Stimulated activated CD4-positive, alpha-beta T cell treated with anti-CD3 and anti-CD28 coated beads, Interleukin-4, amount 100 ng/mL, for 1 hour (primary cell): ENCODE measurements around the gene OR51I1.

ENCODE experiments used
- DNase-seq: peaks from one replicate; pipeline ENCODE4 v3.0.0-alpha.2; 2020

OR51I1 gene, protein sequence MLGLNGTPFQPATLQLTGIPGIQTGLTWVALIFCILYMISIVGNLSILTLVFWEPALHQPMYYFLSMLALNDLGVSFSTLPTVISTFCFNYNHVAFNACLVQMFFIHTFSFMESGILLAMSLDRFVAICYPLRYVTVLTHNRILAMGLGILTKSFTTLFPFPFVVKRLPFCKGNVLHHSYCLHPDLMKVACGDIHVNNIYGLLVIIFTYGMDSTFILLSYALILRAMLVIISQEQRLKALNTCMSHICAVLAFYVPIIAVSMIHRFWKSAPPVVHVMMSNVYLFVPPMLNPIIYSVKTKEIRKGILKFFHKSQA

DNA sequence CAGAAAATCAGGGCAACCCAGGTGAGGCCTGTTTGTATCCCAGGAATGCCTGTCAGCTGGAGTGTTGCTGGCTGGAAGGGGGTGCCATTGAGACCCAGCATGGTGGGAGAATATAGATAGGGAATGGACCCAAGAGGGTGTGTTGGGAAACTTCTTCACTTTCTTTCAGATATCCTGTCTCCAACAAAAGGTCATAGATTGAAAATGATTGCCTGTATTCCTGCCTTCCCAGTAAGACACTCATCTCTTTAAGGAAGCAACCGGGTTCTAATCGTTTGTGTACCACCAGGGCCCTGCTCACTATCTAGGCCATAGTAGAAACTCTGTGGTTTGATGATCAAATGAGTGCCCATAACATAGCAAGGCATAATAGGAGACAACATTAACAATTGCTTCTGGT, at the start of gene OR51I1:
Gene OR51I1, minus strand, starts transcription at position 101 of the 400 bp plus-strand sequence. Its CDS starts 0 bp downstream, at position 101.
- no peak for DNase-seq

DNA sequence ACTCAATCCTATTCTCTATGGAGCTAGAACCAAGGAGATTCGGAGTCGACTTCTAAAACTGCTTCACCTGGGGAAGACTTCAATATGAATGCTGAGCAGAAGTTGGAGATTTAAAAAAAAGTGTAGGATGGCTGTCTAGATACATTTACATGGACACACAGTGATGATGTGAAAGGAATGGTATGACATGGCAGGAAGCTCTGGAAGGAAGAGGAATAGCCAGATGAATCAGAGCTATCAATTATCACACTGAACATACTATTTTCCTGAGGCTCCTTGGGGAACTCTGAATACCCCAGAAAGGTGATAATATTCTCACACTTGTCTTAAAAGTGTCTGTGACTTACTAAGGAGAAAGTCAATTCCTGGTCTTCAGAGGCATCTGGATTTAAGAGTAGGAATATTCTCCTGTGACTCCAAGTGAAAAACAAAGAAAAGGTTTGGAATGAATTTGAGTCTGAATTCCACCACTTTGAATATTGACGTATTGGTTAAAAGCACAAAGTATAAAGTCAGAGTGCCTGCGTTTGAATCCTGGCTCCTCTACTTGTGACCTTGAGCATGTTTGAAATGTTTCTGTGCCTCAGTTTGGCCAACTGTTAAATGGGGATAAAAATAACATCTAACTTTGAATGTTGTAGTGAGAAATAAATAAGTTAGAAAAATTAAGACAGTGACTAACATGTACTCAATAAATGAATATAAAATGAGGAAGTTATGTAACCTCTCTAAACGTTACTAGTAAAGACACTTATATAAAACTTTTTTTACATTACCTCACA, 48.5 kb upstream of the OR51I1 start:
- DNase-seq, result no peak

DNA sequence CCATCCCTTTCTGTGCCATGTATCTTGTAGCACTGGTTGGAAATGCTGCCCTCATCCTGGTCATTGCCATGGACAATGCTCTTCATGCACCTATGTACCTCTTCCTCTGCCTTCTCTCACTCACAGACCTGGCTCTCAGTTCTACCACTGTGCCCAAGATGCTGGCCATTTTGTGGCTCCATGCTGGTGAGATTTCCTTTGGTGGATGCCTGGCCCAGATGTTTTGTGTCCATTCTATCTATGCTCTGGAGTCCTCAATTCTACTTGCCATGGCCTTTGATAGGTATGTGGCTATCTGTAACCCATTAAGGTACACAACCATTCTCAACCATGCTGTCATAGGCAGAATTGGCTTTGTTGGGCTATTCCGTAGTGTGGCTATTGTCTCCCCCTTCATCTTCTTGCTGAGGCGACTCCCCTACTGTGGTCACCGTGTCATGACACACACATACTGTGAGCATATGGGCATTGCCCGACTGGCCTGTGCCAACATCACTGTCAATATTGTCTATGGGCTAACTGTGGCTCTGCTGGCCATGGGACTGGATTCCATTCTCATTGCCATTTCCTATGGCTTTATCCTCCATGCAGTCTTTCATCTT, 47.6 kb upstream of the OR51I1 start:
- no peak for DNase-seq

DNA sequence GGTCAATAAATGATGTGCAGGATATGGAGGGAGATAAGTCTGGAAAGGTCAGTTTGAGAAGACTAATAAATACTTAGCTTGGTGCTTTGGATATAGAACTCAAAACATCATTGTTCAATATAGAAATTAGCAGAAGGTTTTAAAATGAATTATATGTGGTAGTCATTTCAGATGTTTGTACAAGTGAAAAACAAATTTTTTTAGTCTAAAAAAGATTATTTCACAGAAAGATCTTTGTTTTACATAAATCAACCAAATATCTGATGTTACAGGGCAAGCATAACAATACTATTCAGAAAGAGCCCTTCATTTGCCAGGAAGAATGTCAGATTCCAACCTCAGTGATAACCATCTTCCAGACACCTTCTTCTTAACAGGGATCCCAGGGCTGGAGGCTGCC, 47.1 kb upstream of the OR51I1 start, which contains the start of gene OR52D1:
Gene OR52D1, plus strand, starts transcription at position 301 of the 400 bp plus-strand sequence. Its CDS starts 22 bp downstream, at position 323.
- no peak for DNase-seq

DNA sequence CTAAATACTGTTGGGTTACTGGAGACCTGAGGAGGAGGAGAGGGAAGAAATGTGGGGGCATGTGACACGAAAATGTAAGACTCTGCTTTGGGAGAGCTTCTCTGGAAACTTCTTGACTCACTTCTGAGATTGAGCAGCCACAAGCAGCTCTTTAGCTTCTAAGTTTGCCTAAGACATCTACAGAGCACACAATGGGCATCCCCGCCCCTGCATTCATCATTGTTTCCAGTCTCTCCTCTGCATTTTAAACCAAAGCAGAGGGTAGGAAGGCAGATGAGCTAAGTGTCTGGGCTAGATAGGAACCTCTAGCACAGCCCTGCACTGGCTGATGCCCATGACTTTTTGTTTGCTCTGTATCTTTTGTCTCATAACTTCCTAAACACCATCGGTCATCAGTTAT, 45.1 kb upstream of the OR51I1 start:
- DNase-seq, result no peak

DNA sequence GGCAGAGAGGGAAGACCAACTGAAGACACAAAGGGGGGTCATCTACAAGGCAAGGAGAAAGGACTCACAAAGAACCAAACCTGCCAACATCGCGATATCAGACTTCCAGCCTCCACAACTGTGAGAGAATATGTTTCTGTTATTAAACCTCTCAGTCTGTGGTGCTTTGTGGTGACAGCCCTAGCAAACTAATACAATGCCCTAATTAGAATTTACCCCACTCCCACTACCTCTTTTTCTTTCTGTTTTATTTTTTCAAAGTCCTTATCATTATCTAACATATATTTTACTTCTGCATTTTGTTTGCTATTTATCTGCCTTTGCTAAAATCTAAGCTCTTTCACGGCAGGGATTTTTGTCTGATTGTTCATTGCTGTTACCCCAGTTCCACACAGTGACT, 44.7 kb upstream of the OR51I1 start:
- no peak for DNase-seq

DNA sequence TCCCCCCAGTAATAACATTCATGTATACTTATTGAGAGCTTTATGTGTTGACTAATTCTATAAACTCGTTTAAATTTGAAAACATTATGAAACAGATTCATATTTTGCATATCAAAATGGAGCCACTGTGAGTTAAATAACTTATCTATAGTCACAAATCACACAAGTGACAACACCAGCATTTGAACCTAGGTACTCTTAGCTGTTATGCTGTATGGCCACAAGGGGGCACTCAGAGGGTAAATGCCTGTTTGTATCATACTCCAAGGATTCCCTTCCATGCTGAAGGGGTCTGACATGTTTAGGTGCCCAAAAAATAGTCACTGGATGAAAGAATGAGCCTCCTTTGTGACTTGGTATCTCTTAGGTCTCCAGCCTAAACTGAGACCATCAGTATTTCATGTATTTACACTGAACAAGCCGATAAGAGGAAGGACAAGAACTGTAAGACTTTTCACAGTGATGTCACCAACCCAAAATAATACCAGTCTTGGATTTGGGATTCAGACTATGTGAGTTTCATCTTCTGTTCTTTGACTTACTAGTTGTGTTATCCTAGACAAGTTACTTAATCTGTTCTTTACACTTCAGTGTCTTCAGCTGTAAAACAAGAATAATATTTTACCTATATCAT, 35.0 kb upstream of the OR51I1 start:
- peak; percentile 7 for DNase-seq

DNA sequence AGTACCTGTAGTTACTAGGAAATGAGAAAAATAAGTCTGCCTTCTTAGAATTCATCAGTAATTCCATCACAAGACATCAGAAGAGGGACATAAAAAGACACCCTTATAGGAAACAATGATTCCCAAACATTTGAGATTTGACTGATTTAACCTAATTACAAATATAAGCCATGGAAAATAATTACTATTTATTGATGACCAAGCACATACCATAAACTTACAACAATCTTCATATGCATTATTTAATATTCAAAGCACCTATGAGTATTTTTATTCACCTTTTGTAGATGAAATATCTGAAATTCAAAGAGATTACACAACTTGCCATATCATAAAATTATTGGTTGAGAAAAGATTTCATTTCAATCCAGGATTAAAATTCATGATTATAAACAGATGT, 32.6 kb upstream of the OR51I1 start:
- DNase-seq, result no peak

DNA sequence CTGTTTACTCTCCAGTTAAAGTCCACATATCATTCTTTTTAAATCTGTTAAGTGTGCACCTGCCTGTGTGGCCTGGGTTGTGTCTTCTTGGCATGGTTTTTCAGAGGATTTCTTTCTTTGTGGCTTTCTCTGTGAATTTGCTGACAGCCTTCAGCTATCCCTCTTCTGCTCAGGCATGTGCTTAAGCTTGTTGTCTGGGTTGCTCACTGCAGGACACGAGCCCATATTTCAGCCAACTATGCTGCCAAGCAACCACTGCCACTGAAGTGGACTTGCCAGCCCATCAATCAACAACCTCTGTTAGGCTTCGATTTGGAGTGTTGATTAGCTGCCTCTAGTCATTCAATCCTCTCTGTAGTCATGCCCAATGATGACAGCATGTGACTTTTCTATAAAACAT, 26.2 kb upstream of the OR51I1 start:
- DNase-seq, result no peak

DNA sequence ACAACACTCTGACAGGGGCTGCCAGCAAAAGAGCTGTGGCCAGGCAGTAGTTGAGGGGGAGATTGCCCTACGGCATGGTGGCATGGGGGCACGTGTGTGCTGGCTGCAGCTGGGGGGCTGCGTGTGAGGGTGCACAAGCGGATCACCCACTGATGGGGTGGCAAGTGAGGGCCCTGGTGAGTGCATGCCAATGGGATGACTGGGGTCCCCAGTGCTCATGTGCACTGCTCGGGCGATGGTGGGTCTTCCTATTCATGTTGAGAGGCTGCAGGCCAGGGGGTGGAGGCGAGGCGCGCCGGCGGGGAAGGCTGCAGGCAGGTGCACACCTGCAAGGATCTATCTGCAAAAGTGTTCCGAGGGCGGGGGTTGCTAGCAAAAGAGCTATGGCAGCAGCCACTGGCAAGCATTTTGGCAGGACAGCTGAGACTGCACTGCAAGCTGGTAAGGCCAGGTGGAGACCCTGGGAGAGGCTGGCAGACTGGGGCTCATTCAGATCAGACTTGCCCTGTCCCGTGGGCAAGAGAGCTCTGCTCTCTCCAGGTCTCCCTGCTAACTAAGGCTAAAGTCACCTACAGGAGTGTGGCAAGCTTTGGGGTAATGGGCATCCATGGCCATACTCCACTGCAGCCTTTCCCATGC, 19.8 kb upstream of the OR51I1 start:
- DNase-seq, result no peak

DNA sequence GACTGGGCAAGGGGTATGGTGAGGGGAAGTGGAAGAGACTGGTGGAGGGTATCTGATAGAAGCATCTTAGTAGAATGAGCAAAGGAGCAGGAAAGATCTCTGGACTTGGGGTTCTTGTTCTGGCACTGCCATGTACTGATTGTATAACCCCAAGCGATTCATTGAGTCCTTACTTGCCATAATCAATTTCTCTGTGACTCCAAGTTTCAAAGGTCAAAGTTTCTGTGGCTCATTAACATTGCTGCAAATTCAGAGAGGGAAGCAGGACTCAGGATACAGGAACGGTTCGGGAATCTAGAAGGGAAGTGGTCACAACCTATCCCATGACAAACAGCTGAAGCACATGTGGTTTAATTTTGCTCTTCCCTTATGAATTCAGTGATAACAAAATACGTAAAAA, 8.1 kb upstream of the OR51I1 start:
- DNase-seq, result no peak

DNA sequence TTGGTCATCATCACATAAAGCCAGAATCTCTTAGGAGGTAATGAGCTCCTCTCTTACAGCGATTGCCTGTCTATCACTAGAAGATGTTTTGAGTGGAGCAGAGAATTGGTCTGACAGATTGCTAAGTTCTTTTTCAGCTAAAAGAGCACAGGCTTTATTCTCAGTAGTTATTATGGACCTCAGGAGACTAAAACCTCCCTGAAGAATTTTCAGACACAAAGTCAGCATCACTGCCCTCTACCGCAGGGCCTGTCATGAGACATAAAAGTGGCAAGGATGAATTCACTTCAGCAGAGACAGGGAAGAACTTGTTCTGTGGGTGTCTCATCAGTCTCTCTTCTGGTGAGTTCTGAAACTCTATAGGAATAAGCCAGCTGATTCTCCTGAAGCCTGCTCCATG, 7.7 kb upstream of the OR51I1 start, which contains the start of gene OR51I2:
Gene OR51I2, plus strand, starts transcription at position 301 of the 400 bp plus-strand sequence. CDS start 4,166 bp downstream, outside the sequence.
- DNase-seq, result no peak

DNA sequence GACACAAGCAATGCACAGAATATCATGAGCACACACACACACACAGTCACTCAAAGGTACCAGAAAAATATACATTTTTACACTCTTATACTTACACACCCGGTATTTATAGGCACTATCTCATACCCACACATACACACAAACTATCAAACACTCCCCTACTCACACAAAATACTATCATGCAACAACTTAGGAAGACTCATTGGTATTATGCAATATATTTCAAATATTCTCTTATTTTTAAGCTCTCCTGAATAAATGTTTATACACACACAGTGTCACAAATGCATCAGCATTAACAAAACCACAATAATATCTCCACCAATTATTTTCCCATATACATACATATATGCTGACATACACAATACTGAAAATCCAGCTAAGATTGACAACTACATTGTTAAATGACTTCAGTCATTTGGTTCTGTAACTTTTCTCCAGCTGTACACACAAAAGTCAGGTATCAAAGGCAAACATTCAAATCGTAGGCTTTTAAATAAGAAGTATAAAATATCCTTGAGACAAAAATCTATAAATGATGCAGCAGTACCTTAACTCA, 2.6 kb upstream of the OR51I1 start:
- DNase-seq, result no peak

DNA sequence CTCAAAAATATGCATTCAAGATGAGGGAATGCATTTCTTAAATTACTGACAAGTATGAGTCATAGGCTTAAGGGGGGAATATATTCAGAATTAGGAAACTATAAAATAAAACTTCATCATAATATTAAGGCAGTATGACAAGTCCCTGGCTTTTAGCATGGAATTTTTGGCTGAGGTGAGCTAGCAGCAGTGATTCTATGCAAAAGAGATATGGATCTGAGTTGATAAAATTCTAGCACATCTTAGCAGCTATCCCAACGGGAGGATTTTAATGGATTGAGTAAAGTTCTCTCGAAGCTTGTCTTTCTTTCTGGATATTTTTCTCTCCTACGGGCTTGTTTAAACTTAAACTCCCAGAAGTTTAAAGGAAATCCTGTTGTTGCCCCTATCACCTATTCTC, 18.2 kb downstream of the OR51I1 start:
- DNase-seq, result no peak

DNA sequence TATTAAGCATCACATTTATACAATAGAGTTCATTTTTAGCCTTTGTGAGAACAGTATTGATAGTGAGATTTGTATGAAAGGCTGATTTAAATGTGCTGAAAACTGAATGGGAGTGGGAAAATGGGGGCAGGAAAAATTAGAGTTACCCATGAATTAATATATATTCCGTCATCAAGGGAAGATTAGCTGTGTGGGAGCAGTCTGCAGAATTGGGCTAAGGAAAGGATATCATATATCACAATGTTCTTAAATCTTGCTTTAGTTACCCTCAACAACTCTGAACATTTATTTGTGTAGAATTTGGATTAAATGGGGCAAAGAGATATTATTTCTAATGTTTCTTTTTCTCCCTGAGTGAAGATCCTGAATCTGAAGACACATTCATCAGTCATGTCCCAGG, 19.5 kb downstream of the OR51I1 start, which contains the start of gene OR51Q1:
Gene OR51Q1, plus strand, starts transcription at position 301 of the 400 bp plus-strand sequence. Its CDS starts 90 bp downstream, at position 391.
- DNase-seq, result no peak

DNA sequence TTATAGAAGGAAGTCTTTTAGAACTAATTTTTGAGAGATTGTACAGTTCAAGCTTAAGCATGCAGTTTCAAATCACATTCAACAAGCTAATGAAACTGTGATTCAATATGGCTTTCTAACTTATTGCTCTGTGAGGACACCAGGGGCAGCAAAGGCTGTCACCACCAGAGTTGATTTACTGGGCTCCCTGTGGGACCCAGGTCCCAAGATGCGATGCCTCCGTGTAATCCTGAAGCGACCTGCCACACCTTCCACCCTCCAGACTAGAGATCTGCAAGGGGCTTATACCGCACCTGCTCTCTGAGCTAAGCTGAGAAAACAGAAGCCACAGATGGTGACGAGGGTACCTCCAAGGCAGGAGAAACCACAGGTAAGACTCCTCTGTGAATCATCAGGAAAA, 20.3 kb downstream of the OR51I1 start:
- DNase-seq, result no peak

DNA sequence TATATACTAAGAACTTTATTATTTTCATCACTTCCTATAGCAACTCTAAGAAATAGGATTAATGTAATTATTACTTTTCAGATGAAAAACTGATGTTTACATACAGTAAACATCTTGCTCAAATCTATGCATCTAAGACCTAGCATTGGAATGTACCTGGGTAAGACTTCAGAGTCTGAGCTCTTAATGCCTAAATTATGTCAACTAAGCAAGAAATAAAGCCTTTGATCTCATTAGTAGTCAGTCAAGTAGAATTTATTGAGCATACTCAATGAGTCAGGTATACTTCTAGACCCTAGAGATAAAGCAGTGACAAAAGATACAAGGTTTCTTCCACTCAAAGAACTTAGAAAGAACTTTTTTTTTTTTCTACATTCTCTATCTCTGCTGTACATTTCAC, 36.1 kb downstream of the OR51I1 start:
- DNase-seq, result no peak

DNA sequence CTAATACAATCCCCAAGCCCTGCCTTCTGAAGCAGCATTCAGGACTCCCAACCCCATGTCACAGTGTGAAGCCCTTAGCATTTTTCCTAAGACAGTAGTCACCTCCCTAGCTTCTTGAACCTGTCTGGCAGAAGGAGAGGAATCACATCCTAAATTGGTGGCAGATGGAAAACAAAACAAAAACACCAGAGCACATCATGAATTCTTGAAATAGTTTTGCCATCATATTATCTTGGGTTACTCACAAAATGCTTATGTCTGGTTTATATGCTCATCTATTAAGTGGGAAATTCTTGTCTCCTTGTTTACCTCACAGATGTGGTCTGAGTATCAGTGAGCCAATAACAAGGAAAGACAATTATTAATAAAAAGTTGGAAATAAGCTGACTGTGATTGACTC, 42.4 kb downstream of the OR51I1 start:
- no peak for DNase-seq

DNA sequence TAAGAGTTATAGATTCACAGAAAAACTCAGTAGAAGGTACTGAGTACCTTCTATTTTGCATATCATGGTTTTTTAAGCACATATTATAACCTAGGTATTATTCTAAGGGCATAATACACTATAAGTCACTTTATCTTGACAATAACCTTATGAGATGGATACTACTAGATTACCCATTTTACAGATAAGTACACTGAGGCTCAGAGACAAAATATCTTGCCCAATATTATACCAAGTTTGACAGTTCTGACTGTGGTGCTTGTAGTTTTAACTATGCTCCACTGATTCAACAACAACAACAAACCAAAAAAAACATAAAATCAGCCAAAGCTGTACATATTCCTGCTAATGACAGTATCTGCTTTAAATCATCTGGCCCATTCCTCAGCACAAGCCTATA, 47.2 kb downstream of the OR51I1 start:
- DNase-seq, result no peak
